Brain microvascular endothelial cell (primary cell): ENCODE data around the gene NKX2-2.

Experiments used
- DNase-seq: peaks from one replicate; pipeline ENCODE4 v3.0.0-alpha.2; 2020
- H3K27ac ChIP-seq: fragments of 250-450 bp; sonication (Bioruptor Pico); 2 replicates; pipeline ENCODE4 v1.5.1; 2020; ENCODE audit warnings: mild to moderate bottlenecking, moderate library complexity
- H3K27me3 ChIP-seq: fragments of 250-450 bp; sonication (Bioruptor Pico); replicated peaks from 2 replicates; pipeline ENCODE4 v1.5.1; 2020; ENCODE audit warnings: mild to moderate bottlenecking
- H3K36me3 ChIP-seq: fragments of 250-450 bp; sonication (Bioruptor Pico); replicated peaks from 2 replicates; pipeline ENCODE4 v1.5.1; 2020; ENCODE audit warnings: mild to moderate bottlenecking
- H3K4me3 ChIP-seq: 2 replicates; pipeline ENCODE4 v1.5.1; 2011; ENCODE audit warnings: low read depth, mild to moderate bottlenecking, control low read depth, low read length, moderate library complexity
- in situ Hi-C: cut with HindIII; loops from 2 replicates; pipeline ENCODE4 v1.10.0; 2017; ENCODE audit warnings: low sequenced_read_pairs, low pct_ligation_motif_present
- TF ChIP-seq, protein P1 (sequence below): IDR thresholded peaks from 2 replicates; pipeline ENCODE4 v1.5.1; 2011; ENCODE audit warnings: low read depth, mild to moderate bottlenecking, moderate library complexity, low read length, control low read depth, inconsistent platforms; ENCODE audit errors: missing control alignments

The NKX2-2 gene

DNA sequence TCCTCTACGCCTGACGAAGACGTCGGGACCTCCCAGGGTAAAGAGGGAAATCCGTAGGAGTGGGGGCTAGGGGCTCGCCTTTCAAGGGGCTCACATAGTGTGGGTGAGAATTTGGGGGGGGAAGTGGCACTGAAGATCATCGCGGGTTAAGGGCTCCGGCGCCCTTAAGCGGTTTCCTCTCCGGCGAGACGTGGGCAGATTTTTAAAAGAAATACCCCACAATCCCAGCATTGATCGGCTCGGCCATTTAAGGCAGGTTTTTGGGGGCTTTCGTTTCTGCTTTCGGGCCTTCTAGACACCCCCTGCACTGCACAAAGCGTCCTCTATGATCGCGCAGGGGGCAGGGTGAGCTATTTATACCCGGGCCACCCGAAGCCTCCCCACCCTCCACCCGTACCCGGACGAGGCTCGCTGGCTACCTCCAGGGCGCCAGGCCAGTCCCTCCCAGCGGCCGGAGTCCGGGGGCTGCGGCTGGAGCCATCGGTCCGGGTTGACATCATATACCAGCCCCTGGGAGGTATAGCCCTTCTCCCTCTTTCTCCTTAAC, 1.2 kb downstream of the NKX2-2 start:
- Histone ChIP-seq H3K27ac (no peak overlapping the region), H3K27me3 (peaks cover 85% of the 10 kb centered on the region), H3K4me3 (no peak overlapping the region), H3K36me3 (no peaks in the 10 kb centered on the region)
- in situ Hi-C loops: no loop called here
- TF ChIP-seq, protein P1, sequence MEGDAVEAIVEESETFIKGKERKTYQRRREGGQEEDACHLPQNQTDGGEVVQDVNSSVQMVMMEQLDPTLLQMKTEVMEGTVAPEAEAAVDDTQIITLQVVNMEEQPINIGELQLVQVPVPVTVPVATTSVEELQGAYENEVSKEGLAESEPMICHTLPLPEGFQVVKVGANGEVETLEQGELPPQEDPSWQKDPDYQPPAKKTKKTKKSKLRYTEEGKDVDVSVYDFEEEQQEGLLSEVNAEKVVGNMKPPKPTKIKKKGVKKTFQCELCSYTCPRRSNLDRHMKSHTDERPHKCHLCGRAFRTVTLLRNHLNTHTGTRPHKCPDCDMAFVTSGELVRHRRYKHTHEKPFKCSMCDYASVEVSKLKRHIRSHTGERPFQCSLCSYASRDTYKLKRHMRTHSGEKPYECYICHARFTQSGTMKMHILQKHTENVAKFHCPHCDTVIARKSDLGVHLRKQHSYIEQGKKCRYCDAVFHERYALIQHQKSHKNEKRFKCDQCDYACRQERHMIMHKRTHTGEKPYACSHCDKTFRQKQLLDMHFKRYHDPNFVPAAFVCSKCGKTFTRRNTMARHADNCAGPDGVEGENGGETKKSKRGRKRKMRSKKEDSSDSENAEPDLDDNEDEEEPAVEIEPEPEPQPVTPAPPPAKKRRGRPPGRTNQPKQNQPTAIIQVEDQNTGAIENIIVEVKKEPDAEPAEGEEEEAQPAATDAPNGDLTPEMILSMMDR: no peak
- DNase-seq: no peak

DNA sequence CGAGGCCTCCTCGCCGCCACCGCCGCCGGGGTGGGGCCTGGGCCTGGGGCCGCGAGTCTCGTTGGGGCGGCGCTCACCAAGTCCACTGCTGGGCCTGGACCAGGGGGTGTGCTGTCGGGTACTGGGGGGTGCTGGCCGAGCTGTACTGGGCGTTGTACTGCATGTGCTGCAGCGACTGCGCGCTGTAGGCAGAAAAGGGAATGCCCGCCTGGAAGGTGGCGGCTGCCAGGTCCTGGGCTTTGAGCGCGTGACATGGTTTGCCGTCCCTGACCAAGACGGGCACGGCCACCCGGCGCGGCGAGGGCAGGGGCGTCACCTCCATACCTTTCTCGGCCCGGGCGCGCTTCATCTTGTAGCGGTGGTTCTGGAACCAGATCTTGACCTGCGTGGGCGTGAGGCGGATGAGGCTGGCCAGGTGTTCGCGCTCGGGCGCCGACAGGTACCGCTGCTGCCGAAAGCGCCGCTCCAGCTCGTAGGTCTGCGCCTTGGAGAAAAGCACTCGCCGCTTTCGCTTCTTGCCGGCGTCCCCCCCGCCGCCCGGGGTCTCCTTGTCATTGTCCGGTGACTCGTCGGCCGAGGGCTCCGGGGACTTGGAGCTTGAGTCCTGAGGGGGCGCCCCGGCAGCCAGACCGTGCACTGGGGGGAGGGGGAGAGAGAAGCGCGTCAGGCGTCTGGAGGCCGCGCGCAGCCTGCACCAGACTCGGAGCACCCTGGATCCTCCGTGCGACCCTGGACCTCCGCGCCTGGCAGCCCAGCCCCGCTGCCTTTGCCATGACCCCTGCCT, 1.8 kb downstream of the NKX2-2 start:
- no peaks in the 10 kb centered on the region for H3K36me3 ChIP-seq
- H3K27ac ChIP-seq: no peak overlapping the region
- no peak overlapping the region for H3K4me3 ChIP-seq
- peaks cover 85% of the 10 kb centered on the region for H3K27me3 ChIP-seq
- TF ChIP-seq, protein P1: no peak
- no peak for DNase-seq
- in situ Hi-C loops: no loop called here

DNA sequence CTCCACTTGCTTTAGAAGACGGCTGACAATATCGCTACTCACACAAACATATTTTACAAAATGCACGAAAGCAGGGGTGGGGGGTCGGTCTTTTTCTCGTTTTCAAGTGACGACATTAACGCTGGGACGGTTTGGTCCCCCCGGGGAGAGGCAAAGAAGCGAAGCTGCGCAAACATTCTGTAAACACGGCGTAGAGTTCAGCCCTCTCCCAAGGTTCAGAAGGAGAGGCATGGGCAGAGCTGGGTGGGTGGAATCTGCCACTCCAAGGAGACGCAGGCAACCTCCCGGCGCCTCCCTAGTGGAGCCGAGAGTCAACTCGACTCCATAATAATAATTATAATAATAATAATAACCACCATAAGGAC, 2.4 kb downstream of the NKX2-2 start:
- Histone ChIP-seq H3K4me3 (no peak overlapping the region), H3K36me3 (no peaks in the 10 kb centered on the region), H3K27me3 (peaks cover 85% of the 10 kb centered on the region), H3K27ac (no peak overlapping the region)
- TF ChIP-seq, protein P1: no peak
- no peak for DNase-seq
- in situ Hi-C loops: no loop called here

DNA sequence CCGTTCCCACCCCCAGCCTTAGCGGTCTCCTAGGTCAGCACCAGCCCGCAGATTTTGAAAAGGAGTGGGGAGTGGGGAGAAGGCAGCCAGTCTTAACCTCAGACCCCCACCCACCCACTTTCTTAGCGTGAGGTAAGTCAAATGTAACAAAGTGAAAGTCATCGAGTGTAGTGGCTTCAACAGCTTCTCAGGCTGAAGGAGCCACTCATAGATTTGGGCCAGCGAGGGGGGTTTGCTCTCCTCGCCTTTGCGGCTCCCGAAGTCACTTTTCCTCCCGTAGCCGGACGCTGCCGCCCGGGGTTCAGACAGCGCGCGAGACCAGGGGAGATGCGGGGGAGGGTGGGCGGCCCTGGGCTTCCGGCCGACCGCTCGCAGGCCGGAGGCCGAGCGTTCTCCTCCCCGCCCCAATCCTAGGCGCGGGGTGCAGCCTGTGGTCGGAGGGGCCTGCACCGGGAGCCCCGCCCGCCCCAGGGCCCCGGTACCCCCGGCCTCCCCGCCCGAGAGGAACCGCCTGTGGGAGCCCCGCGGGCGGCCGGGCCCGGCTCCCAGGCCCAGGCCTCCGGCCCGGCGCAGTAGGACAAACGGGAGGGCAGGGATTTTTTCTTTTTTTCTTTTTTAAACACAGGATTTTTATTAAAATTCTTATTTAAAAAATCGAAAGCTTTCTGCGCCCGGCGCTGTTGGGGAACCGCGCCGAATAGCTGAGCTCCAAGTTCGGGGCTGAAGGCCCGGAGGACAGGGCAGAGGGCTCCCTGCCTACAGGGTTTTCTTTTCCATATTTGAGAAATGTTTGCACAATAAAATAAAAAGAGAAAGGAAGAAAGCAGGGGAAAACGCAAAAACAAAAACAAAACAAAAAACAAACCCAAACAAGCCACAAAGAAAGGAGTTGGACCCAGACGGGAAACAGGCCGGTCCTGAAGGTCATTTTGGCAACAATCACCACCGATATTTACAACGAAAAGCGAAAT, 3.2 kb downstream of the NKX2-2 start:
- in situ Hi-C loops: no loop called here
- TF ChIP-seq, protein P1: no peak
- DNase-seq: no peak

DNA sequence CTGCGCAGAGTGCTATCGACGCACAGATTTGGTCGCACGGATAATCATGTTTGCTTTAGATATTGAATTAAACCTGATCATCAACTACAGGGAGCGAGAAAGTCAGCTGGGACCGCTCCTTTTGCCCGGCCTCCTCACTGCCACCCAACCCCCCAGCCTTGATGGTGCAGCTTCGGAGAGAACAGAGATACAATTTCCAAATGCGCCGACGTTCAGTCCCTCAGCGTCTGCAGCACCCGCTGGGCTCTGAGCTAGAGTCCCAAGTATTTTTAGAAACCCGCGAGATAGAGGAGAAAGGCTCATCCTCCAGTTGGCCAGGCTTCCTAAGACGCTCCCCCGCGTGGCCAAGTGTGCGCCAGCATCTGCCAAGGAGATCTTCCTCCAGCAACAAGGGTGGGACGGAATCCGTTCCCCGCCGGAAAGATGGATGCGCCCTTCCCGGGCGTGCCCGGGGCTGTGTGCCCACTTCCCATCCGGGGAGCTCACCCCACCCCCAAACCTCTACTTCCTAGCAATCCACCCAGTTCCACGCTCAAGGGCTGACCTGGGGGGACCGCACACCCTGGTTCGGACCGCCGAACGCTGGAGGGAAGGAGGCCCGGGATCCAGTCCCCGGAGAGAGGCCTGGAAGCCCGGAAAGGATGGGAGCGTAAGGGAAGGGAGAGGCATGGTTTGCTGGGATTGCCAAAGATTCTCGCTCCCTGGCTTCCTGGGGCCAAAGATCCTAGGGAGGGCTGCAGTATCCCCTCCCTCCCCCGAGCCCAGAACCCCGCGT, 4.1 kb downstream of the NKX2-2 start:
- in situ Hi-C loops: no loop called here
- Histone ChIP-seq H3K36me3 (no peaks in the 10 kb centered on the region), H3K27ac (no peak overlapping the region), H3K4me3 (peak overlapping the region; percentile 24), H3K27me3 (peaks cover 78% of the 10 kb centered on the region)
- TF ChIP-seq, protein P1: peak; percentile 46
- no peak for DNase-seq

More for the DNA sequence above, 3.2 kb downstream of the NKX2-2 start:
- Histone ChIP-seq H3K27me3 (peaks cover 83% of the 10 kb centered on the region), H3K36me3 (no peaks in the 10 kb centered on the region), H3K27ac (no peak overlapping the region), H3K4me3 (peak overlapping the region; percentile 24)
